Motor neuron (in vitro differentiated cells): ENCODE measurements around the gene ELAPOR2. TPM values are rescaled to one million over a fixed set of nuclear protein-coding genes. Genes with fewer than 3 reads are reported as not detected.

ENCODE experiments used
- ATAC-seq, 8 experiments: fragments of 200-7000 bp; cut with Tn5 transposase; replicated peaks in 6 of 8; 2 replicates each; pipeline ENCODE4 v1.8.0; 2021; ENCODE audit warnings: mild to moderate bottlenecking in 8 of 8, moderate library complexity in 8 of 8
- H3K27ac ChIP-seq, 2 donors: fragments of 250-450 bp; sonication (Bioruptor Pico); 2 replicates each; pipeline ENCODE4 v1.9.0; 2021; ENCODE audit warnings: antibody characterized with exemption in 2 of 2, mild to moderate bottlenecking in 2 of 2, moderate library complexity in 1 of 2
- H3K4me1 ChIP-seq, 2 donors: fragments of 250-450 bp; sonication (Bioruptor Pico); replicated peaks in 1 of 2; 2 replicates each; pipeline ENCODE4 v1.6.1; 2021; ENCODE audit warnings: antibody characterized with exemption in 2 of 2, mild to moderate bottlenecking in 2 of 2, moderate library complexity in 1 of 2
- H3K4me3 ChIP-seq, 5 donors: fragments of 250-450 bp; sonication (Bioruptor Pico); 2 replicates each; pipeline ENCODE4 v1.9.0; 2021; ENCODE audit warnings: antibody characterized with exemption in 5 of 5, mild to moderate bottlenecking in 5 of 5, moderate library complexity in 4 of 5
- WGBS, 10 experiments: fragments of 450-650 bp; shearing (Covaris generic); methylation state at CpG; one replicate each; pipeline ENCODE4 v1.0.0; 2022; 5-methylcytosine and 5-hydroxymethylcytosine counted together
- in situ Hi-C, 9 experiments: fragments of 400-800 bp; cut with MboI; loops; one replicate each; pipeline ENCODE4 v1.15.0; 2021; ENCODE audit warnings: low sequenced_read_pairs in 9 of 9, low pct_unique_long_range_greater_than_20kb in 2 of 9; ENCODE audit not compliant: unreplicated experiment in 9 of 9
- total RNA-seq, 8 experiments: library from RNA; unstranded; fragments of 300-600 nt; gene quantifications; 2 replicates each; pipeline versions ENCODE4 v1.2.3 to v1.2.4, GENCODE V29; 2022

Gene ELAPOR2
- total RNA-seq, 8 experiments from 2014 or later, result 0.46 to 50.1 (median 39.9) TPM

DNA sequence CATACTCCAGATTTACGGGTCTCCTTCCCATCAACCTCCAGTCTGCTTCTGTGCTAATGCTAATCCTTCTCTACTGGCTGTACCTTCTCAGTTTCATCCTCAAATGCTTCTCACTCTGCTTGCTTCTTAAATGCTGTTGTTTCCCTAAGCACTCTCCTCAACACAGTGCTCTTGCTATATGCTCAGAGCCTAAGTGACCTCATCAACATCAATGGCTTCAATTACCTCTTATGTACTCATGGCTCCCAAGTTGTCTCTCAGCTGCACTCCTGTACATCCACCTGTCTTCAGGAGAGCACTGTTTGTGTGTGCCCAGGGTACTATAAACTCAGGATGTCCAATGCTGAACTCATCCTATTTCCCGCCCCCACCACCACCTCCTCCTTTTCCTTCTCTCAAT lies 22.5 kb downstream of the ELAPOR2 start:
- WGBS, 10 experiments, result 8 to 100% (median 100%) methylated on average over 1 to 2 of the region's 2 CpGs; no CpG with 5 or more reads in 3 of the 10 experiments
- in situ Hi-C loops, result no loop called here
- Histone ChIP-seq H3K27ac (no peak overlapping the region), H3K4me3 (peak overlapping the region in 2 of 5 donors; percentile 6 to 69), H3K4me1 (peaks cover 3 to 32% of the 10 kb centered on the region in 2 donors)
- peak in 4 of 8 experiments; percentile 36 to 70 (median 58) for ATAC-seq

DNA sequence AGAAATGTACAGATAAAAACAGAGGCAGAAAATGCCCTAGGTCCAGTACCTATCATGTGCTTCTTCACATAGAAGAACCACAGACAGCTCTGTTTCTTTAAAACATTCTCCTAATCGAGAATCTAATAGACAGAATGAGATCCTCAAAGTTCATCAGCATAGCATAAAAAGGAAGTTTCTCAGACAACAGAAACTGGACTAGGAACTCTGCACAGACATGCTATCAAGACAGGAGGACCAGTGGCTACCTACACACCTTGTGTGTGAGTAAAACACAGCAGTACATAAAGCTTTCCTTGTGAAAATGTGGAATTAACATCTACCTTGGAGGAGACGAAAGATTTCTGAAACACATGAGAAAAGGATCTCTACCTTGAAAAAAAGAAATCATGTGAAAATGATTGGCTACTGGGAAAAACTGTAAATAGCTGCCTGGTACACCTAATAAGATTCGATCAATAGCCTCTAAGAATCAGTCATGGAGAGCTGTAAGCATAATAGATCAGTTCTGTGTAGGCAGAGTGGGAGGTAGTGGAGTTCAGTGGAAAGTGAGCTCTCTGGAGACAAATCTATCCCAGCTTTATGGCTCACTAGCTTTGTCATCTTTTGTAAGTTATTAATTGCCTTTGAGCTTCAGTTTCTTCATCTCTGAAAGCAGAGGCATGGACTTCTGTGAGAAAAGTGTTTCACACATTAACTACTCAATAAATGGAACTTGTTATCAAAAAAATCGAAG lies 26.7 kb downstream of the ELAPOR2 start:
- peak overlapping the region in 1 of 2 donors; percentile 33 for H3K27ac ChIP-seq
- peak in 5 of 8 experiments; percentile 40 to 96 (median 80) for ATAC-seq
- 13 to 88% (median 74%) methylated on average over 2 to 4 of the region's 4 CpGs for WGBS, 10 experiments
- H3K4me1 ChIP-seq, result peaks cover 9 to 44% of the 10 kb centered on the region in 2 donors
- H3K4me3 ChIP-seq, result no peak overlapping the region
- in situ Hi-C loops, result no loop called here

GRCh38 chr7:87029078-87029477 lies 30.4 kb downstream of the ELAPOR2 start:
- ATAC-seq, result peak in 3 of 8 experiments; percentile 25 to 84 (median 27)
- in situ Hi-C loops, result no loop called here
- H3K4me3 ChIP-seq, result no peak overlapping the region
- H3K4me1 ChIP-seq, result peaks cover 6 to 34% of the 10 kb centered on the region in 2 donors
- WGBS, 10 experiments, result 0 to 56% (median 20%) methylated on average over 1 of the region's 1 CpG; no CpG with 5 or more reads in 1 of the 10 experiments
- no peak overlapping the region for H3K27ac ChIP-seq

DNA sequence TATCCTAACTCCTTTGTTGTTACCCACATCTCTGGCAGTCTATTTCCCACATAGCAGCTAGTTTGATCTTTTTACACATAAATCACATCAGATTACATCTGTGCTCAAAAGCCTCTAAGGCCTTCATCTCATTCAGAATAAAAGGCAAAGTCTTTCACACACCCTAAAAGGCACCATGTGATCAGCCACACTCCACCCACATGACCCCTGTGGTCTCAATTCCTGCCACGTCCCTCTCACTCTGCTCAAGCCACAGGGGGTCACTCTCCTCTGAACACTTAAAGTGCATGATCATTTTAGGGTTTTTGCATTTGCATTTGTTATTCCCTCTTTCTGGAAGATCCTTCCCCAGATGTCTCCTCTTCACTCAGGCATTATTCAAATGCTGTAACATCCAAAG lies 30.8 kb downstream of the ELAPOR2 start:
- Histone ChIP-seq H3K27ac (peak overlapping the region in 1 of 2 donors; percentile 41), H3K4me3 (no peak overlapping the region), H3K4me1 (peaks cover 6 to 30% of the 10 kb centered on the region in 2 donors)
- 0 to 33% (median 4%) methylated on average over 1 of the region's 1 CpG; no CpG with 5 or more reads in 6 of the 10 experiments for WGBS, 10 experiments
- peak in 7 of 8 experiments; percentile 54 to 91 (median 74) for ATAC-seq
- in situ Hi-C loops, result no loop called here

- Histone ChIP-seq H3K4me3 (no peak overlapping the region), H3K4me1 (peaks cover 6 to 24% of the 10 kb centered on the region in 2 donors), H3K27ac (no peak overlapping the region)
- in situ Hi-C loops, result no loop called here
- ATAC-seq, result no peak
Measured at GRCh38 chr7:87027900-87028299, 31.6 kb downstream of the ELAPOR2 start.

DNA sequence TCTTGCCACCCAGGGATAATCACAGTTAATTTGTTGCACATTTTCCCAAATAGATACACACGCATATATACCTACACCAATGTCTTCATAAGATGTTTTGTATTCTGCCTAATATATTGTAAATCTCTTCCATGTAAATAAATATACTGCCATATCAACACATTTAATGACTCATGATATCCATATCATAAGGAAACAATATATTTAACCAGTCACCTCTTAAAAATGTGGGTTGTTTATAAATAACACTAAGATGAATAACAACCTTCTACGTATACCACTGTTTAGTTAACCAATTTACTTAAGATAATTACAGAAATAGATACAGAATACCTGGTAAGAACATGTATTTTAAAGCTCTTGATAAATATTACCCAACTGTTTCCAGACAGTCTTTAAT lies 38.2 kb downstream of the ELAPOR2 start:
- in situ Hi-C loops, result no loop called here
- H3K4me3 ChIP-seq, result no peak overlapping the region
- H3K27ac ChIP-seq, result no peak overlapping the region
- peaks cover 3 to 10% of the 10 kb centered on the region in 2 donors for H3K4me1 ChIP-seq
- 45 to 100% (median 89%) methylated on average over 1 to 2 of the region's 2 CpGs for WGBS, 10 experiments
- ATAC-seq, result no peak

DNA sequence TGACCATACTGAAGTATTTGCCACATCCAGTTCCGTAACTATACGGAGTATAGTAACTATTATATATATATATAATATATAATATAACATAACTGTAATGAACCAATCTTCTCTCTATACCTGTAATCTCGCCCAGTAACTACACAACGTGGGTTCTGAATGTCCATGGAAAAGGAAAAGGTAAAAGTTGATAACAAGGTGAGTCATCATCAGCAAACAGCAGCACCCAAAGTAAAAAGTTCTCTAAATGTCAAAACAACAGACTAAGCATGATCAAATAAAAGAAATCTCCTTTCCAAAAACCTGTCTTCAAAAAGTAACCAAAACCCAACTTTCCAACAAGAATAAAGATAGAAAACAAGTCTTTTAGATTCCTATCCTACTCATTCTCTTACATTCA lies 42.8 kb downstream of the ELAPOR2 start:
- WGBS, 10 experiments, result 75 to 100% (median 93%) methylated on average over 2 to 4 of the region's 4 CpGs
- Histone ChIP-seq H3K4me3 (no peak overlapping the region), H3K27ac (no peak overlapping the region), H3K4me1 (peaks cover 3 to 10% of the 10 kb centered on the region in 2 donors)
- in situ Hi-C loops, result no loop called here
- ATAC-seq, result no peak

GRCh38 chr7:87013840-87014190 lies 45.6 kb downstream of the ELAPOR2 start:
- peak in 4 of 8 experiments; percentile 36 to 64 (median 52) for ATAC-seq
- no peaks in the 10 kb centered on the region for H3K4me1 ChIP-seq
- WGBS, 10 experiments, result 10 to 100% (median 86%) methylated on average over 1 to 2 of the region's 2 CpGs
- in situ Hi-C loops, result no loop called here
- no peak overlapping the region for H3K27ac ChIP-seq
- no peak overlapping the region for H3K4me3 ChIP-seq

DNA sequence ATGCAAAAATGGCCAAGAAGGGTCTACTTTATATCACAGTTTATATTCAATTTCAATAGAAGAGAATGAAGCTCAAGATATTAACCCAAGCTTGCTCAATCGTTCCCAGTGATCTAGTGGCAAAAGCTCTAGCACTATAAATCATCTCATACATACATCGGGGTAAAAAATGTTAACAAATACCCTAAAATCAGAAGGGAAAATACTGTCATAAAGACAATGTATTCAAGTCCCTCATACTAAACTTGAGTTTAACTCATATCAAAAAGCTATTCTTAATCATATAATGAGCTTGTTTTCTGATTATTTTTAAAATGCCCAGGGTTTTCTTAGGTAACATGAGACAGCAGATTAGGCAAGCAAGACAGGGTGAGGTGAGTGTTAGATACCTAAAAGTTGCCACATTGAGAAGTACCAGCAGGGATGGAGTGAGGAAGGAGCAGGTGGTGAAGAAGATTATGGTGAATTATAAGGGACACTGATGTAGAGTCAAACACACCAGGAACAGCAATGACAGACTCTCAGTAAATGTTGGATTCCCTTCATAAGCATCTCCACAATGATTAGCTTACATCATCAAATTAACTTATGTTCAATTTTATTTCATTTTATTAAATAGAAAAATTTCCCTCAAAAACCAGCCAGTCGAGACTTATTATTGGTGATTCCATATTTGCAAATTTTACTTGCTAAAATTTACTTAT lies 46.2 kb downstream of the ELAPOR2 start:
- 10 to 100% (median 85%) methylated on average over 1 to 3 of the region's 3 CpGs for WGBS, 10 experiments
- ATAC-seq, result no peak
- no peaks in the 10 kb centered on the region for H3K4me1 ChIP-seq
- H3K27ac ChIP-seq, result no peak overlapping the region
- in situ Hi-C loops, result no loop called here
- no peak overlapping the region for H3K4me3 ChIP-seq

Other genes starting within 250 kb of the ELAPOR2 start
- gene DMTF1, start 92.8 kb upstream of the ELAPOR2 start, total RNA-seq, result 100 to 1,000 TPM in 5 of 8 experiments, 10 to 100 TPM in 3; 45.9 to 141 (median 106) TPM
- gene TMEM243, start 160.1 kb upstream of the ELAPOR2 start, total RNA-seq, result 10 to 100 TPM; 10.3 to 44.2 (median 16.7) TPM